ENCODE data around the gene C2orf66. TPM values are rescaled to one million over a fixed set of nuclear protein-coding genes. Genes with fewer than 3 reads are reported as not detected.

C2orf66 gene
- total RNA-seq, 2 donors from 2014 or later = 0.33 to 0.78 TPM

DNA sequence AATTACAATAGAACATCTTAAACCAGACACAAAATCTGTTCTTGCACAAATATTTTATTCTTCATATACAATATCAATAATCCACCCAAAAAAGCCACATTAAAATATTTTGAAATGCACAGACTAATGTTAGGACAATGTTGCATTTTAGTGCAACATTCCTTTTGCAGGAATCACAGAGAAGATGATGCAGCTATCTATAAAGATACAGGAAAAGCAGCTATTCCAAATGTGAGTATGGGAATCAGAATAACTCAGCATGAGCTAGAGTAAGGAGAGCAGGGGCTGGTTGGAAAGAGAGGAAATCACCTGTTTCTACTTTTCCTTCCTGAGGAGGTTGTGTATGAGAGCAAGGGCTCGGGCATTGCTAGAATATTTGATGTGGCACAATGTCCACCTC lies 4.8 kb downstream of the C2orf66 start:
- H3K4me1 ChIP-seq = peaks cover 4% of the 10 kb centered on the region
- H3K27ac ChIP-seq = no peak overlapping the region
- DNase-seq (no peak), ATAC-seq (no peak)
- no peaks in the 10 kb centered on the region for H3K27me3 ChIP-seq
- WGBS, 2 donors = 38 to 54% methylated on average over 1 of the region's 1 CpG
- no peak overlapping the region for H3K4me3 ChIP-seq
- no peak for TF ChIP-seq POLR2A (IDR thresholded peaks at IDR 0.05)
- no peaks in the 10 kb centered on the region for H3K9me3 ChIP-seq
- no peaks in the 10 kb centered on the region for H3K36me3 ChIP-seq (replicated peaks in 1 of 2; ENCODE audit: insufficient read depth in 1 of 2, low read depth in 2 of 2)
- intact Hi-C loops (cut with DNase I) = no loop called here

DNA sequence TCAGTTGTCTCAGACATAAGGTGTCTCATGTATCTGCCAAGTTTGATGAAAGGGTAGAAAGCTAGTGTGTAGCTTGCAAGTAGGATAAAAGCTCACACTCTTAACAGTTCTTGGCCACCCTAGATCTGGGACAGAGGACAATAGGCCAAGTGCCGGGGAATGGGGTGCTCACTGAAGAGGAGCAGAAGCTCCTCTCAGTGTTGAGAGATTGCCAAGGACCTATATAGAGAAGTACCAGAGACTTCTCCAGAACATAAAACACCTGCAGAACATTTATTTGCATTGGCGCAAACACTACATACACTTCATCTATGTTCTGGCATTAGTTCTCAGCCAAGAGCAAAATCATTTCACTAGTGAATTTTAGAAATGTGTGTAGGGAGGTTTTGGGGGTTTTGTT lies 6.8 kb downstream of the C2orf66 start:
- Histone ChIP-seq H3K36me3 (replicated peaks in 1 of 2; ENCODE audit: insufficient read depth in 1 of 2, low read depth in 2 of 2) (no peaks in the 10 kb centered on the region), H3K27ac (no peak overlapping the region), H3K4me1 (peaks cover 4% of the 10 kb centered on the region), H3K9me3 (no peaks in the 10 kb centered on the region), H3K4me3 (no peak overlapping the region), H3K27me3 (no peaks in the 10 kb centered on the region)
- ATAC-seq (no peak), DNase-seq (no peak)
- intact Hi-C loops (cut with DNase I) = no loop called here
- no peak for TF ChIP-seq POLR2A (IDR thresholded peaks at IDR 0.05)
- TF ChIP-seq, protein P1, sequence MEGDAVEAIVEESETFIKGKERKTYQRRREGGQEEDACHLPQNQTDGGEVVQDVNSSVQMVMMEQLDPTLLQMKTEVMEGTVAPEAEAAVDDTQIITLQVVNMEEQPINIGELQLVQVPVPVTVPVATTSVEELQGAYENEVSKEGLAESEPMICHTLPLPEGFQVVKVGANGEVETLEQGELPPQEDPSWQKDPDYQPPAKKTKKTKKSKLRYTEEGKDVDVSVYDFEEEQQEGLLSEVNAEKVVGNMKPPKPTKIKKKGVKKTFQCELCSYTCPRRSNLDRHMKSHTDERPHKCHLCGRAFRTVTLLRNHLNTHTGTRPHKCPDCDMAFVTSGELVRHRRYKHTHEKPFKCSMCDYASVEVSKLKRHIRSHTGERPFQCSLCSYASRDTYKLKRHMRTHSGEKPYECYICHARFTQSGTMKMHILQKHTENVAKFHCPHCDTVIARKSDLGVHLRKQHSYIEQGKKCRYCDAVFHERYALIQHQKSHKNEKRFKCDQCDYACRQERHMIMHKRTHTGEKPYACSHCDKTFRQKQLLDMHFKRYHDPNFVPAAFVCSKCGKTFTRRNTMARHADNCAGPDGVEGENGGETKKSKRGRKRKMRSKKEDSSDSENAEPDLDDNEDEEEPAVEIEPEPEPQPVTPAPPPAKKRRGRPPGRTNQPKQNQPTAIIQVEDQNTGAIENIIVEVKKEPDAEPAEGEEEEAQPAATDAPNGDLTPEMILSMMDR (IDR thresholded peaks at IDR 0.05) = no peak
- 87 to 94% methylated on average over 2 of the region's 2 CpGs for WGBS, 2 donors

DNA sequence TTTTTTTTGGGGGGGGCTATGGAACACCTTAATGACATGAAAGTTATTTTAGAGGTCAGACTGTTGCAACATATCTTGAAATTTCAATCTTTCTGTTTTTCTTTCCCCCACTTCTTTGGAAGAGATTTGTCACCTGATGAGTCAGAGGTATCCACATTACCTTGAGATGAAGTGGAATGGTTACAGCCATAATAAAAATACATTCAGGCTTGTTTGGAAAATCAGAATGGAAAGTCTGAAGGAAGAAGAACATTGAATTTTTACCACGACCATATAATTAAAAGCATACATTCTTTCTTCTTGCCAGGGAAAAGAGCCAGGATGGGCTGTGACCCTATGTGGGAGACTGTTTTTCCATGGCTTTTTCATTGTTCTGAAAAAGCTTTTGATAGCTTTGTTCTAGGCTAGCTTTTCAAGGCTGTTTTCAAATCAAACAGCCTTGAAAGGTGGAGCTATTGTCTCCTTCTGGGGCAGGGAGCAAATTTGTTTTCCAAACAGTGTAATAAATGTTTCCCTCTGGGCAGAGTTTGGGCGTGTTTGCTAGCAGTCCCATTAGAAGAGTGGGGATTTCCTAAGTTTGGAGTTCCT lies 7.4 kb downstream of the C2orf66 start:
- DNase-seq = no peak
- H3K4me3 ChIP-seq = no peak overlapping the region
- 12 to 16% methylated on average over 2 of the region's 2 CpGs for WGBS, 2 donors
- ATAC-seq = no peak
- TF ChIP-seq, protein P1 (IDR thresholded peaks at IDR 0.05) = no peak
- no peak for TF ChIP-seq POLR2A (IDR thresholded peaks at IDR 0.05)
- peaks cover 4% of the 10 kb centered on the region for H3K4me1 ChIP-seq
- no peaks in the 10 kb centered on the region for H3K36me3 ChIP-seq (replicated peaks in 1 of 2; ENCODE audit: insufficient read depth in 1 of 2, low read depth in 2 of 2)
- H3K27ac ChIP-seq = no peak overlapping the region
- intact Hi-C loops (cut with DNase I) = no loop called here
- H3K27me3 ChIP-seq = no peaks in the 10 kb centered on the region
- no peaks in the 10 kb centered on the region for H3K9me3 ChIP-seq

DNA sequence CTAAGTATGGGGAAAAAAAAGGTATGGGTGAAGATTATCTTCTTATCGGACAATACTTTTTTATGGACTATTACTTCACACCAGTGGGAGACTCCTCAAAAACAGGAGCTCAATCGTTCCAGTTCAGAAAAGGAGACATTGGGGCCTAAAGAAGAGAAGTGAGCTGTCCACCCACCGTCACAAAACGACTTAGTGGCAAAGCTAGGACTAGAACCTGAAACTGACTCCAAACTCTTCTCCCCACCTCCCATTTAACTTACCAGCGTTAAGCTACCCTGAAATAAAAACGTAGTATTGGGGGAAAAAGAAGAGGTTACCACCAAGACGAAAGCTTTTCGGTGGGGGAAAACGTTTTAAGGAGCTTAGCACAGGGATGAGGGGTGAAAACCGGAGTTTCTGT lies 10.2 kb downstream of the C2orf66 start:
- no peak for ATAC-seq
- Histone ChIP-seq H3K4me3 (peak overlapping the region; percentile 45 to 86), H3K27me3 (no peaks in the 10 kb centered on the region), H3K9me3 (no peaks in the 10 kb centered on the region), H3K4me1 (peaks cover 4% of the 10 kb centered on the region), H3K27ac (peak overlapping the region in 3 of 4 donors; percentile 58), H3K36me3 (replicated peaks in 1 of 2; ENCODE audit: insufficient read depth in 1 of 2, low read depth in 2 of 2) (peaks cover 0 to 3% of the 10 kb centered on the region in 2 donors)
- WGBS, 2 donors = 4 to 8% methylated on average over 10 of the region's 10 CpGs
- intact Hi-C loops (cut with DNase I) = no loop called here
- TF ChIP-seq POLR2A (IDR thresholded peaks at IDR 0.05) = no peak
- TF ChIP-seq, protein P1 (IDR thresholded peaks at IDR 0.05) = no peak
- no peak for DNase-seq

DNA sequence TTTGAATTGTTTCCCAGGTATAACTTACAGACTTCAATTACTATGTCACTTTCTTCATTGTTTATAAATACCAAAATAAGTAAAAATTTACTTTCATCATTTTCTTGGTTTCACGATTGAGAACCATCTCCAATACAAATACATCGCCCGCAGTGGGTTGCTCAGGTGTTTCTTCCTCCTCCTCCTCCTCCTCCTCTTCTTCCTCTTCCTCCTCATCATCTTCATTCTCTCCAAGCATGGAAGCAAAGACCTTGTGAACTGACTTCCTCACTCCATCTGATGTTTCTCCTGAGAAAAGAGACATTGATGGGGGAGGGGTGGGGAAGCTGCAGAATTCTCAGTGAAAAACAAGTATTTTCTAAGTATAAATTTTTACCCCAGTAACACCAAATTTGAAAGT lies 16.3 kb downstream of the C2orf66 start:
- Histone ChIP-seq H3K4me3 (no peak overlapping the region), H3K36me3 (replicated peaks in 1 of 2; ENCODE audit: insufficient read depth in 1 of 2, low read depth in 2 of 2) (peaks cover 0 to 18% of the 10 kb centered on the region in 2 donors), H3K27ac (no peak overlapping the region), H3K9me3 (no peaks in the 10 kb centered on the region), H3K27me3 (no peaks in the 10 kb centered on the region), H3K4me1 (no peaks in the 10 kb centered on the region)
- no peak for TF ChIP-seq POLR2A (IDR thresholded peaks at IDR 0.05)
- TF ChIP-seq, protein P1 (IDR thresholded peaks at IDR 0.05) = no peak
- no peak for ATAC-seq
- DNase-seq = no peak
- 94 to 97% methylated on average over 3 of the region's 3 CpGs for WGBS, 2 donors
- intact Hi-C loops (cut with DNase I) = no loop called here

Measured in body of pancreas (tissue), 4 donors.